CD4-positive, alpha-beta T cell treated with Interleukin-1 beta for 1 hour (primary cell): ENCODE results near the gene MAD1L1.
A peak's percentile ranks its signal among the peaks of the same experiment; 100 is the strongest.

Experiments
- DNase-seq, 2 donors: peaks; one replicate each; pipeline ENCODE4 v3.0.0-alpha.2; 2020 to 2022

Gene MAD1L1

GRCh38 chr7:1946025-1946772 lies 286.5 kb downstream of the MAD1L1 start:
- no peak for DNase-seq

DNA sequence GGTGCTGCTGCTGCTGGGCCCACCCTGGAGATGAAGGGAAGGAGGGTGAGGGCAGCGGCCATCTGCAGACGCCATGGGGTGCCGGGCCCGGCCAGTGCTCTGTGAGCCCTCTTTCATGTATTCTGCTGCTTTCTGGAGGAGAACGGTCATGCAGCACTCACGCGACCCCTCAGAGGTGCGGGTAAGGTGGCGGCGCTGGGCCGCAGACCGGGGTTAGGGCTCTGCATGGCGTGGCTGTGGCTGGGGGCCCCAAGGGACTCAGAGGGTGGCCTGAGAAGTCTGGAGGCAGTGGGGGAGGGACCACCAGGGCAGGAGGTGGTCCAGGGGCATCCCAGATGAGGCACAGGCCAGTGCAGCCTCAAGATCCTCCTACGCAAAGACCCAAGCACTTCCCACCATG lies 287.2 kb downstream of the MAD1L1 start:
- DNase-seq: no peak

DNA sequence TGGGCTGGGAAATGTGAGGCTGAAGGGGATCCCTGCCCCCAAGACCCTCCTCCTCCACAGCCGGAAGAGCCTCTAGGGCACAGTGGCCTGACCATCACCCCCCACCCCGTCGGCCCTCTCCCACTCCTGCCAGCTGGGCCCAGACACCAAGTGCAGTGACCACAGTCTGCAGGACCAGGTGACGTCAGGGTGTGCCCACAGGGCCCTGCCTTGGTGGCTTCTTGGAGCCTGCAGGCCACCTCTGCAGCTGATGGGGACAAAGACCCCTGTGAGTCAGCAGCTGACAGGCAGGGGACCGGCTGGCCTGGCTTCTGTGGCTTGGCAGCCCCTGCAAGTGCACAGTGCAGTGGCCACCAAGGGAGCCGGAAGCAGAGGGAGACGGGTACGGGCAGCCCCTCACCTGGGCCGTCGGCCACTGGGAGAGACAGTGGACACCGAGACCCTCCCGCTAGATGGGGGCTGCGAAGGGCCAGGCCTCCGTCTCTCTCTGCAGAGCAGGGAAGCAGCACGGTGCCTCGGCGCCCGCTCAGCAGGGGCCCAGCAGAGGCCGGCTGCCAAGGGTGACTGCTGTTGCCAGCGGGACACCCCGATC lies 288.0 kb downstream of the MAD1L1 start:
- DNase-seq: no peak

DNA sequence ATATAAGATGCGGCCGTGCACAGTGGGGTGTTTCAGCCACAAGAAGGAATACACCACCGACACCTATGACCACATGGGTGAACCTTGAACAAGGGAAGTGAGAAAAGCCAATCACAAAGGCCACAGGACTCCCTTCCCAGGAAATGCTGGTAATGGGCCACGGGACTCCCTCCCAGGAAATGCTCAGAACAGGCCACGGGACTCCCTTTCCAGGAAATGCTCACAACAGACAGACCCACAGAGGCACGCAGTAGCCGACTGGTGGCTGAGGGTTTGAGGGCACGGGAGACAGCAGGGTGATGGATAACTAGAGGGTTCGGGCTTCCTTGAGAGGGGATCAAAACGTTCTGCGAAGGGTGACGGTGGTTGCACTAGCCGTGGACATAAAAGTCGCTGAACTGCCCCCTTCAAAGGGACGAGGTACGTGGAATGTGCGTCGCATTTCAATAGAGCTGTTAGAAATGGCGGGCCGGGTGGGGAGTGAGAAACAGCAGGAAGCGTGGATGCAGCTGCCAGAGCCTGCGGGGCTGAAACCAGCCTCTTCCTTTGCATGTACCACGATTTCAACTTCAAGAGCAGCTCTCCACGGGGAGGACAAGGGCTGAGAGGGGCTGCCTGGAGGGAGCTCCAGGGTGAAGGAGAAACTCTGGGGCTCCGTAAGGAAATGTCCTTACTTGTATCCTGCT lies 288.7 kb downstream of the MAD1L1 start:
- no peak for DNase-seq

DNA sequence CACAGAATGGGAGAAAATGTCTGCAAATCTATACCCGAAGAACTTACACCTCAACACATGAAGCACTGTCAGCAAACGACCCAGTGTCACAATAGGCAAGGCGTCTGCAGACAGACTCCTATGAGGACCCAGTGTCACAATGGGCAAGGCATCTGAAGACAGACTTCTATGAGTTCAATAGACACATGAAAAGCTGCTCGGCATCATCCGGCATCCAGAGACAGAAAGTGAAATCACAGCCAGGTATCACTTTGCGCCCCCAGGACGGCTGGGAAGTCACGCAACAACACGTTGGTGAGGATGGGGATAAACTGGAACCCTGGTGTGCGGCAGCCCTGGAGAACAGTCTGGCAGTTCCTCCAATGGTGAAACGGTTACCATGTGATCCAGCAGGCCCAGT lies 289.4 kb downstream of the MAD1L1 start:
- no peak for DNase-seq

DNA sequence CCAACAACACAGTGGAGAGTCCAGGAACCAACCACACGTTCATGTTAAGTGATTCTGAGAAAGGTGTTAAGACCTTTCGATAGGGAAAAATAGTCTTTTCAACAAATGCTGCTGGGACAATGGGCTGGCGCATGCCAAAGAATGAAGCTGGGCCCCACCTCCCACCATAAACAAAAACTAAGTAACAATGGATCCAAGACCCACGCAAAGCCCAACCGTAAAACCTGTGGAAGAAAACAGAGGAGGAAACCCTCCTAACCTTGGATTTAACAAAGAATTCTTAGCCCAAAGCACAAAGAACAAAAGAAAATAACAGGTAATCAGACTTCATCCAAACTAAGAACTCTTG lies 289.8 kb downstream of the MAD1L1 start:
- no peak for DNase-seq

GRCh38 chr7:1942243-1942940 lies 290.4 kb downstream of the MAD1L1 start:
- no peak for DNase-seq

GRCh38 chr7:1941464-1942242 lies 291.1 kb downstream of the MAD1L1 start:
- peak in 1 of 2 donors; percentile 4 for DNase-seq

DNA sequence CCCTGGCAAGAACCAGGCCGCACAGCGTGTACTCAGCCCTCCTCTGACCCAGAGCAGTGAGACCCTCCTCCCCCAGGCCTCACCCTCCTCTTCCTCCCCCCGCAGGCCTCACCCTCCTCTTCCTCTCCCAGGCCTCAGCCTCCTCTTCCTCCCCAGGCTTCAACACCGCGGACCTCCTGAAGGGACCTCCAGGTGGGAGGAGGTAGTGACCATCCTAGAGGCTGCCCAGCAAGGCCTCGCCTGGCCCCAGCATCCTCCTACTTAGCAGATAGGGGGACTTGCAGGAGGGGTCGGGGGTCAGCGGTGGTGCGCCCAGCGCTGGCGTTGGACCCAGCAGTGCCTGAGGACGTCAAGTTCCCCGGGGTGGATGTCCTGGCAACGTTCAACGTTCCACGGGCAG lies 291.9 kb downstream of the MAD1L1 start:
- DNase-seq: no peak

GRCh38 chr7:1940402-1940786 lies 292.4 kb downstream of the MAD1L1 start:
- DNase-seq: peak; percentile 90 to 93

DNA sequence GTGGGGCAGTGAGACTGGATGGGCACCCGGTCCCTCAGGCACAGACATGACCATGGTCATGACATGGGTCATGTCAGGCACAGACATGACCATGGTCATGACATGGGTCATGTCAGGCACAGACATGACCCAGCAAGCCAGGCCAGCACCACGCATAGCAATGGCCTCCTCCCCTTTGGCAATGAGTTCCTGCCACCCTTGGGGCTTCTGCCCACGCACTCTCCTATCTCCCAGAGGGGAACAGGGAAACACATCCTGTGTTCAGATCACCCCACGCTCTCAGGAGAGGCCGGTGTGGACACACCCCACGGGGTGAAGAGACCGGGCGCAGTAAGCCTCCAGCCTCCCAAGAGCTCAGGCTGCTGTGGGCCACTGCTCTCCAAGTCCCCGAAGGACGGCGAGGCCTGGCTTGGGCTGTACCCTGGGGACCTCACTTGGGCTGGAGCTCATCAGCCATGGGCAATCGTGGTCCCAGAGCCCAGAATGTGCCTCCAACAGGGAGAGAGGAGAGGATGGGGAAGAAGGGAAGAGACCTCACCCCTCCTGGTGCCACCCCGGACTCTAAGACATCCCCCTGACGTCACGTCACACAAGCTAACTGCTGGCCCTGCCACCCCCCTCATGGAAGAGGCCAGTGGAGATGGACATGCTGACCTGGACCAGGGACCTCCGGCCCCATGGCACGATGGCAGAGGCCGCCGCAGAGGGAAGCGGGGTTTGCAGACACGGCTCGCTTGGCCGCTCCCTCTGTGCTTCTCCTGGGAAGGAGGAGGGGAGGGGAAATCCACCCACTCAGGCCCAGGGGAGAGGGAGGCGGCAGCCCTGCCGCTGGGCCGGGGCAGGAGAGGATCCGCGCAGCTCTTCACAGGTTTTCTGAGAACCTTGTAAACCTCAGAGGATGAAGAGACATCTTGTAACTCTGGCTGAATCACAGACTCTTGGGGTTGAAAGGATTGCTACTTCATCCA lies 293.0 kb downstream of the MAD1L1 start:
- peak; percentile 25 to 52 for DNase-seq

GRCh38 chr7:1938788-1939433 lies 293.8 kb downstream of the MAD1L1 start:
- DNase-seq: peak; percentile 30 to 48

GRCh38 chr7:1937252-1937605 lies 295.5 kb downstream of the MAD1L1 start:
- no peak for DNase-seq

DNA sequence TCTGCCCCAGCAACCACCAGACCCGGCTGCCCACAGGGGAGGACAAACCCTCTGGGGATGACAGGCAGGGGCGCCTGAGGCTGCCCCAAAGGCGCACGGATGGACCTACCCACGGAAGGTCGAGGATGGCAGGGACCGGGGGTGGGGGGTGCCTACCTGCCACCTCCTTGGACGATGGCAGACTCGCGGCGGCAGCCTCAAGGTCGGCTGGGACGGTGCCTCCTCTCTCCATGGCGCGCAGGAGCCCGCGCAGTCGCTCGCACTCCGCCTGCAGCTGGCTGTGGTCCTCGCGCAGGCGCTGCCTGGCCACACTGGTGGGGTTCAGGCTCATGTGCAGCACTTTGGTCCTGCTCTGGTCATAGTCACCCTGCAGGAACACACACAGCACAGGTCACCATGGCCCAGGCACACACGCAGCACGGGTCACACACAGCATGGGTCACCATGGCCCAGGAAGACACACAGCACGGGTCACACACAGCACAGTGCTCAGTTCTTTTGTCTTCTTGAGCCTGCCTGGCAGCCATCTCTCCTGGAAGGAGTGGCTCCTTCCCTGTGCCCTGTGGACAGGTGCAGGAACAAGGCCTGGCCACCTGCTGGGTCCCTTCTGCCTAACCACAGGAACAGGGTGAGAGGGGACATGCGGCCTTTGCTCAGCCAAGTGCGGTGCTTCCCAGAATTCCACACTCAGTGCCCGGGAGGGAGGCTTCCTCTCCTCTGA lies 296.1 kb downstream of the MAD1L1 start:
- no peak for DNase-seq

DNA sequence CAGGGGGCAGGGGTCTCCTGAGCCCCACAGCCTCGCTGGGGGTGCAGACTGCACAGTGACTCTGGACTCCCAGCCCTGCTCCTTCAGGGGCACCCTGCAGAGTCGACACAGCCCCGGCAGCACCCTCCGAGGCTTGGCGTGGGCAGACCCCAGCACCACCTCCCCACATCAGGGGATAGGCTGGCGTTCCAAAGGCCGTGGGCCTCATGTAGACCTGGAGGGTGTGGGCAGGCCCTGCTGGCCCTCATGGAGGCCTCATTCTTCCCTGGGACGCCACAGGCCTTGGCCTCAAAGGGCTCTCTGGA lies 296.8 kb downstream of the MAD1L1 start:
- no peak for DNase-seq

DNA sequence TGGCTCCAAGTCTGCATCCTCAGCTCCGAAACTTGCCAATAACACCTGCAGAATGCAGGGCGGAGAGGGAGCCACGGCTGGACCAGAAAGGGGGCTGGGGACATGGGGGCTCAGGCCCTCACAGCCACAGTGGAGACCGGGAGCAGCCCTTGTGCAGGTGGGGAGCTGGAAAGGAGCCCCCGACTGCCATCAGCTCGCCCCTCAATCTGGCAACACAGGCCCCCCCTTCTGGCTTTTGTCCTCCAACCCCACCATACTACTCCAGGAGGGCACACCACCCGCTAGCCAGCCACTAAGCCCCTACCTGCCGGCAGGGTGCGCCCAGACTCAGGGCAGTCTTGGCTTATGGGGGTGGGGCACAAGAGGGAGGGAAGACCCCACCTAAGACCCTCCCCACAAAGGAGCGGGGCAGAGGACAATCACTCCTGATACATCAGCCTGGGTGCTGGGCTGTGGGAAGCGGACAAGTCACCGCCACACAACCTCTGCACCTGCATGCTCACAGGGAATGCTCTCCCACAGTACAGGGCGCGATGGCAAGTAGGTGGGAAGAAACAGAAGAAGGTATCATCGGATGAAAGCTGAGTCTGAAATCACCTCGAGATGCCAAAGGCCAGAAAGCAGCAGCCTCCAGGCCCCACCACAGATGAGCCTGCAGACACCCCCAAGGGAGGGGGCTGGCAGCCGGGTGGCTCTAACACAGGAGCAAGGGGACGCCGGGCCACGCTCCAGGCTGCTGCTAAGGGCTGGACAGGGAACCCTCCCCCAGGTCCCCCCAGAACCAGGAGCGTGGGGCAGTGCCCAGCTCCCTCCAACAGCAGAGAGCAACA lies 297.4 kb downstream of the MAD1L1 start:
- no peak for DNase-seq

DNA sequence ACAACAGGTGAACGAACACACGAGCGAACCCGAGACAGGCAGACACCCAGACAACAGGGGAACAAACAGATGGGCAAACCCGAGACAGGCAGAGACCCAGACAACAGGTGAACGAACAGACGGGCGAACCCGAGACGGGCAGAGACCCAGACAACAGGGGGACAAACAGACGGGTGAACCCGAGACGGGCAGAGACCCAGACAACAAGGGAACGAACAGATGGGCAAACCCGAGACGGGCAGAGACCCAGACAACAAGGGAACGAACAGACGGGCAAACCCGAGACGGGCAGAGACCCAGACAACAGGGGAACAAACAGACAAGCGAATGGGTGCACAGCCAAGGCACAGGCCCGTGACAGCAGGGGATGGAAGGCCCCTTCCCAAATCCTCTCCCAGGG lies 298.0 kb downstream of the MAD1L1 start:
- no peak for DNase-seq

GRCh38 chr7:1934017-1934416 lies 298.7 kb downstream of the MAD1L1 start:
- no peak for DNase-seq

DNA sequence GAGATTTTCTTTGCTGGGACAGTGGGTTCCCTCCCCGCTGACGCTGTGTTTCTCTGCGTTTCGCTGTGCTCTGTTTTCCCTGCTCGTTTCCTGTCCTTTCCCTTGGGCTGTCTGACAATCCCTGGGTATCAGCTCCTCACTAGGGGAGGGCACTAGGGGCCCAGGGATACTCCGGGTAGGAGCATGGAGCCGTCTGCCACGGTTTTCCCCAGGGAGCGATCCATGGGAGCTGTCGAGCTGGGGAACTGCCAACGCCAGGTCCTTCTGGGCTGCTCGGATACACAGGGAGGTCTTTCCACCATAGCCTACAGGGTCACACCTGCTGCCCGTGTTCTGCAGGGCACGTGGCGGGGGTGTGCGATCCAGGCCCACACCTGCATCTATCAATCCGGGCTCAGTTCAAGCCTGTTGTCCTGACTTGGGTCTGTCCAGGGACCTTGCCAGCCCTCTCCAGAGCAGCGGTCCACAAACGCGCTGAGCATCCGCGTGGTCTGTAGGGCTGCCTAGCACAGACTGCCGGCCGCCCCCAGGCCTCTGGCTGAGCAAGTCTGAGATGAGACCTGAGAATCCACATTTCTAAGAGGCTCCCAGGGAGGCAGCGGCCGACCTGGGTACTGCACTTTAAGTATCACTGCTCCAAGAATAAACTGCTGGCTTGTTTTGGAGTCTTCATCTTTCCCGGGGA lies 299.5 kb downstream of the MAD1L1 start:
- DNase-seq: no peak
